ENCODE measurements around the gene USH1C.

DNA sequence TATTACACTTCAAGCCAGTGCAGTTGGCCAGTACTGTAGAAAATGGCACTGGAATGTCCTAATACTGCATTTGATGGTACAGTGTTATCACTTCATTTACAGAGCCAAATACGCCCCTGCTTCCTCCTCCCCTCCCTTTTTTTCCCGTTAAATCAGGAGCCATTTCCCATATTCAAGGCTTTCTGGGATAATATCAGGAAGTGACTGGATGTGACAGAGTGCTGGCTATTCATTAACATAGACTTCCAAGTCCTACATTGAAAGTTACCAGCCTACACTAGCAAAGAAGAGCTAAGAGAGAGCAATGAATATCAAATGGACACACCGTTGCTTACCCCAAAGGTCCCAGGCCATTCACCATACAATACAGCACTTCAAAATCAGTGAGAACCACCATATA, 35.4 kb downstream of the USH1C start:
- TF ChIP-seq GATA2 (IDR thresholded peaks at IDR 0.05; ENCODE audit: low read depth, low read length): no peak
- no peak for TF ChIP-seq GATA3 (IDR thresholded peaks at IDR 0.05; ENCODE audit: low read depth, low read length)
